ENCODE measurements around the gene CCDC38. TPM values are rescaled to one million over a fixed set of nuclear protein-coding genes. Genes with fewer than 3 reads are reported as not detected.

CCDC38 gene
- total RNA-seq, 2 experiments from 2014 or later = not detected

DNA sequence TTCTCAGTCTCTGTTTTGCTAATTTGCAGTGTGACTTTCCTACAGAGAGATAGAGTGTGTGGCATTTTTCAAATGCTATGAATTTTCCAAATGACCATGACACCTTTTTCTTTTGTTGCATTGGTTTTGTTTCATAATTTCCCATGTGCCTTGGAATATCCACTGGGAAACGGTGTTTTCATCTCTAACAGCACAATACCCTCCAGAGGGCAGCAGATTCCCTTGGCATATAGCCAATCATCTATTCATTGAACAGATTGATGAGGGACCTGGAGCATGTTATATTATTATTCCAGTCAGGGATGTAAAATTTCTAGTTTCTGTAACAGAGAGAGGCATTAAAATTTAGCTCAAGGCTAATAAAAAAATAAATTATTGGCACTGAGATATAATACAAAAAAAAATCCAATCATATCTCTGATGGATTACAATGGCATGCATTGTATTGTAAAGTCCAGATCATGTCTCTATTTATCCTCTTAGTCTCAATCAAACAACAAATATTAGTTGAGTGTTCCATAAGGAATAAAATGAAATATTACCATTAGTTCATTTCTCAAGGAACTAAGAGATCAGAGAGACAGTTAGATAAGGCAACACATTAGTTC is 122.2 kb downstream of the CCDC38 start:
- POLR2A ChIA-PET = no interaction called here
- Mint-ChIP-seq H3K9me3 (ENCODE audit: insufficient read depth) (no peaks in the 10 kb centered on the region), H3K4me3 (no peak overlapping the region), H3K27ac (no peak overlapping the region), H3K27me3 (ENCODE audit: low read depth) (peaks cover 13% of the 10 kb centered on the region), H3K36me3 (ENCODE audit: low read depth) (no peaks in the 10 kb centered on the region), H3K4me1 (ENCODE audit: low read depth) (no peaks in the 10 kb centered on the region)
- CTCF ChIA-PET = no interaction called here
- ATAC-seq (no peak), DNase-seq (no peak)

Other genes starting within 250 kb of the CCDC38 start
- not detected for gene NTN4, start 151.8 kb downstream of the CCDC38 start, total RNA-seq
- gene SNRPF, start 83.7 kb downstream of the CCDC38 start, total RNA-seq = 10 to 100 TPM; 34.5 to 40.9 TPM
- gene AMDHD1, start 717 bp upstream of the CCDC38 start, total RNA-seq = 1 to 10 TPM; 1.3 to 1.6 TPM
- under 1 TPM; 0.63 to 0.74 TPM for gene HAL, start 53.7 kb upstream of the CCDC38 start, total RNA-seq
- gene LTA4H, start 93.0 kb upstream of the CCDC38 start, total RNA-seq = 10 to 100 TPM; 44.5 to 48.8 TPM

Measured in activated CD8-positive, alpha-beta T cell treated with anti-CD3 and anti-CD28 coated beads, Interleukin-2, amount 10 ng/mL, durations not matched to agents 7 days and 5 days (primary cell).